Measurements from ENCODE around the gene SUPT20HL2.

The SUPT20HL2 gene

GRCh38 chrX:24335871-24336270 lies 22.0 kb upstream of the SUPT20HL2 start:
- Histone ChIP-seq H3K9me3 (ENCODE audit: severe bottlenecking) (no peaks in the 10 kb centered on the region), H3K36me3 (no peaks in the 10 kb centered on the region), H3K4me3 (ENCODE audit: low read depth, low read length) (no peak overlapping the region), H3K27me3 (ENCODE audit: insufficient read depth, low read depth, severe bottlenecking) (no peaks in the 10 kb centered on the region), H3K27ac (no peak overlapping the region)
- no peak for DNase-seq
- TF ChIP-seq CTCF (IDR thresholded peaks at IDR 0.05; ENCODE audit: low read depth, low read length), result no peak

DNA sequence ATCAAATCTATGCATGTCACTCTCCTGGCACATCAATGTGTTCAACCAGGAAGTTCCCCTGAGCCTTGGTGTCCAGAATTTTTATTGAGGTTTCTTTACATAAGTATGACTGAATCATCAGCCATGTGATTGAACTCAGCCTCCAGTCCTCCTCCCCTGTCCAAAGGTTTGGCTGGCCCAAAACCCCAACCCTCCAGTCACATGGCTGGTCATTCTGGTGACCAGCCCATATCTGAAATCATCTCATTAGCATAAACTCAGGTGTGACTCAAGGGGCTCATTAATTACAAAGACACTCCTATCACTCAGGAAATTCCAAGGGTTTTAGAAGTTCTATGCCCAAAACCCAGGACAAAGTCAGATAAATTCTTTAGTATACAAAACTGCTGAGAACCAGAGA lies 20.6 kb upstream of the SUPT20HL2 start:
- DNase-seq, result no peak
- Histone ChIP-seq H3K9me3 (ENCODE audit: severe bottlenecking) (no peaks in the 10 kb centered on the region), H3K36me3 (no peaks in the 10 kb centered on the region), H3K27me3 (ENCODE audit: insufficient read depth, low read depth, severe bottlenecking) (no peaks in the 10 kb centered on the region), H3K4me3 (ENCODE audit: low read depth, low read length) (no peak overlapping the region), H3K27ac (no peak overlapping the region)
- no peak for TF ChIP-seq CTCF (IDR thresholded peaks at IDR 0.05; ENCODE audit: low read depth, low read length)

- TF ChIP-seq CTCF (IDR thresholded peaks at IDR 0.05; ENCODE audit: low read depth, low read length), result no peak
- Histone ChIP-seq H3K9me3 (ENCODE audit: severe bottlenecking) (no peaks in the 10 kb centered on the region), H3K27ac (no peak overlapping the region), H3K27me3 (ENCODE audit: insufficient read depth, low read depth, severe bottlenecking) (no peaks in the 10 kb centered on the region), H3K36me3 (no peaks in the 10 kb centered on the region), H3K4me3 (ENCODE audit: low read depth, low read length) (no peak overlapping the region)
- no peak for DNase-seq
Observed at GRCh38 chrX:24333371-24333770, 19.5 kb upstream of the SUPT20HL2 start.

DNA sequence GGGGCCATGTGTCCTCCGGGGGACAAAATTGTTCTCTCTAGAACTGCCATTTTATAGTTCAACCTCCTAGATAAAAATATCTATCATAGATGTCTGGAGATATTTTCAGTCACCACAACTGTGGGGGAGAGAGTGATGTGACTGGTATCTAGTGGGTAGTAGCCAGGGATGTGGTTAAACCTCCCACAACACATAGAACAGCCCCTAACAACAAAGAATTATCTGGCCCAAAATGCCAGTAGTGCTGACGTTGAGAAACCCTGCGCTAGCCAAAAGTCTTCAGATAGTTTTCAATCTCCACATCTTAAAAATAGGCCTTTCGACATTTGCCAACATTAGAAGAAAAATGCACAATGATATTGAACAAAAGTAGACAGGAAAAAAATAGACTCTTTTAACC lies 19.0 kb upstream of the SUPT20HL2 start:
- H3K27me3 ChIP-seq (ENCODE audit: insufficient read depth, low read depth, severe bottlenecking), result no peaks in the 10 kb centered on the region
- no peak overlapping the region for H3K27ac ChIP-seq
- no peak for TF ChIP-seq CTCF (IDR thresholded peaks at IDR 0.05; ENCODE audit: low read depth, low read length)
- no peaks in the 10 kb centered on the region for H3K9me3 ChIP-seq (ENCODE audit: severe bottlenecking)
- H3K36me3 ChIP-seq, result no peaks in the 10 kb centered on the region
- H3K4me3 ChIP-seq (ENCODE audit: low read depth, low read length), result no peak overlapping the region
- DNase-seq, result no peak

DNA sequence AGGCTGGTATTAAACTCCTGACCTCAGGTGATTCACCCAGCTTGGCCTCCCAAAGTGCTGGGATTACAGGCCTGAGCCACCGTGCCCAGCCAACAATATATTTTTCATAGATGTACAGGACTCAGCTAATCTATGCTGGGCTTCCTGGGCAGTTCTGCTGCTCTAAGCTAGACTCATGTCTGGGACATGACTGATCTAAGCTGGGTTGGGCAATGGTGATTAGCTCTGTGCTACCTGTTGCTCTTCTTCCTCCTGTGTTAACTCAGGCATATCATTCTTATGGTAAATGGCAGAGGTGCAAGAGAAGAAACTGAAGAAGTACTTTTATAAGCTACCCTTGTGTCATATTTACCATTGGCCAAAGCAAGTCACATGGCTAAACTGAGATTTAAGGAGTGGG lies 11.4 kb upstream of the SUPT20HL2 start:
- Histone ChIP-seq H3K27ac (no peak overlapping the region), H3K4me3 (ENCODE audit: low read depth, low read length) (no peak overlapping the region), H3K9me3 (ENCODE audit: severe bottlenecking) (no peaks in the 10 kb centered on the region), H3K36me3 (no peaks in the 10 kb centered on the region), H3K27me3 (ENCODE audit: insufficient read depth, low read depth, severe bottlenecking) (peaks cover 2% of the 10 kb centered on the region)
- TF ChIP-seq CTCF (IDR thresholded peaks at IDR 0.05; ENCODE audit: low read depth, low read length), result no peak
- no peak for DNase-seq

GRCh38 chrX:24321741-24322395 lies 8.0 kb upstream of the SUPT20HL2 start:
- Histone ChIP-seq H3K36me3 (no peaks in the 10 kb centered on the region), H3K4me3 (ENCODE audit: low read depth, low read length) (no peak overlapping the region), H3K27me3 (ENCODE audit: insufficient read depth, low read depth, severe bottlenecking) (peaks cover 2% of the 10 kb centered on the region), H3K27ac (no peak overlapping the region), H3K9me3 (ENCODE audit: severe bottlenecking) (no peaks in the 10 kb centered on the region)
- no peak for TF ChIP-seq CTCF (IDR thresholded peaks at IDR 0.05; ENCODE audit: low read depth, low read length)
- DNase-seq, result no peak
